ENCODE data around the gene EGFR.

The EGFR gene

DNA sequence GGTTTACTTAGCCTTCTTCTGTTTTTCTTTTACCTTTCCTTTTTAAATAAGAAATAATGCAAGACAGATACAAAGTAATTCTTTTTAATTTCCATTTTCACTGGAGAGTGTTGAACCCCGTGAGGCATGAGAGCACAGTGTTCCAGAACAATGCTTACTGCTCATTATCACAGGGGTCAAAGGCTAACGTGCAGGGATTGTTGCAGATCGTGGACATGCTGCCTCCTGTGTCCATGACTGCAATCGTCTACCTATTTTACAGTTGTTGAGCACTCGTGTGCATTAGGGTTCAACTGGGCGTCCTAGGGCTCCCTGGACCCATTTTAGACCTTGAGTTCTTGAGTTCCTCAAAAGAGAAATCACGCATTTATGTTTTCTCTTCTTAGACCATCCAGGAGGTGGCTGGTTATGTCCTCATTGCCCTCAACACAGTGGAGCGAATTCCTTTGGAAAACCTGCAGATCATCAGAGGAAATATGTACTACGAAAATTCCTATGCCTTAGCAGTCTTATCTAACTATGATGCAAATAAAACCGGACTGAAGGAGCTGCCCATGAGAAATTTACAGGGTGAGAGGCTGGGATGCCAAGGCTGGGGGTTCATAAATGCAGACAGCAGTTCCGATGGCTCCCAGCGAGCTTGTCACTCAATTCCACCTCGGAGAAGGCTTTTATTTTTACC lies 124.2 kb downstream of the EGFR start:
- in situ Hi-C loops (cut with MboI; ENCODE audit: low sequenced_read_pairs) = no loop called here

- in situ Hi-C loops (cut with MboI; ENCODE audit: low sequenced_read_pairs) = no loop called here
Measured at GRCh38 chr7:55144333-55145317, 125.8 kb downstream of the EGFR start.

DNA sequence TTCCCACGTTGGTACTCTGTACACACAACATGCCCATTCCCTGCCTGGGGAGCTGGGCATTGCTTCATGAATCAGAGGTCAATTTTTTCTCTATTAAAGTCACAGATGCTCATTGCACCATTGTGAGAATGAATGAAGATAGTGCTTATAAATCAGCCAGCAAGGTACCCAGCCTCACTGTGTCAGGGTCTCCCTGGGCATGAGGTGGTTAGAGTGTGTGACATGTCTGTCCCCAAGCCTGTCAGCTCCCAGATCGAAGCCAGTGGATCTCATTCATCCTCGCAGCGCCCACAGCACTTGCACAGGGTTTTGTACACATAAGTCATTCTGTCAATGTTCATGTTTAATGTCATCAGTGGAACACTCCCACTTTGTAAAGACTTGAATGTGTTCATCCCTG lies 126.8 kb downstream of the EGFR start:
- in situ Hi-C loops (cut with MboI; ENCODE audit: low sequenced_read_pairs) = no loop called here

DNA sequence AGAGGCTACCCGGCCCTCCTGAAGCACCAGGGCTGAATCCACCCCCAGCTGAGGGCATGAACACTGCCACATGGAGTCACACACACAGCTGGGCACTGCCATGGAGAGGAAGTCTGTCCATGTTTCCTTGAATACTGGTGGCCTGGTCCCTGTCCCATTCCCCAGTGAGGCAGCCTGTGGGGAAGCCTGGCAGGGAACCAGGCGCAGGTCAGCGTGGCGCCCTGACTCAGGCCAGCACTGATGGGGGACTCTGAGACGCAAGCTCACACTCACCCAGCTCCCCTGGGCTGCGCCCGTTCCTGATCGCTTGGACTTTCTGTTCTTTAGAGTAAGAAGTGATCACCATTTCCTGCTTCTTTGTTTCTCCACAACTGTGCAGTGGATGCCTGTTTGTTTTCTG lies 128.3 kb downstream of the EGFR start:
- in situ Hi-C loops (cut with MboI; ENCODE audit: low sequenced_read_pairs) = no loop called here

- in situ Hi-C loops (cut with MboI; ENCODE audit: low sequenced_read_pairs) = no loop called here
Measured at GRCh38 chr7:55147736-55148135, 128.9 kb downstream of the EGFR start.

DNA sequence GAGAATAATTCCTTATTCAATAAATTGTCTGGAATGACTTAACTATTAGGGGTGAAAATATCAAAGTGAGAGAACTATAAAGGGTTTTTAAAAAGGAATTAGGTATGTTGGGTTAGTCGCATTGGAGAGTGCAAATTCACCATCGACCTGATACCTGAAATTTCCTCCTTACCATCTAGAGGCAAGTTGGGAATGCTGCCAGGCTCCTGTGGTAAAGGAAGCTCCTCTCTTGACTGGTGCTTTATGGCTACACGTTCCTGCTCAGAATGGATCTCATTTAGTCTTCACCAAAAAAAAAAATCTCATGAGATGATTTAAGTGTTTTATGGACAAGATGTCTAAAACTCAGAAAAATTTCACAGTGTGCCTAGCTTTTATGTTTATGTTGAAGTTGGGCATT lies 129.8 kb downstream of the EGFR start:
- in situ Hi-C loops (cut with MboI; ENCODE audit: low sequenced_read_pairs) = no loop called here

- in situ Hi-C loops (cut with MboI; ENCODE audit: low sequenced_read_pairs) = no loop called here
Measured at GRCh38 chr7:55149001-55149400, 130.2 kb downstream of the EGFR start.

DNA sequence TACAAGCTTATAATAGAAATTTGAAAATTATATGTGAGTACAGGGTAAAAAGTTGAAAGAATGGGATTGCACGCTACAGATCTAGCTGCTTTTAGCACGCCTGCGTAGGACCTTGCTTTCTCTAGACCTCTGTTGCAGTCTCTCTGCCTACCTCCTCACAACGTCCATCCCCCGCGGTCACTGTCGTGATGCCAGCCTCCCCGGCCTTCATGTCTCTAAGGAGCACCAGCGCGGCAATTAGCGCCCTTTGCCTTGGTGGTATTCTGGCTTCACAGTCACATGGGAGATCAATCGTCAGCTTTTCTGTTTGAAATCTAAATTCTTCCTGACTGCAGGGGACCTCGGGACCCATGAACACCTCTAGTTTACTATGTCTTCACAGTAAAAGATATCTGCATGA lies 131.3 kb downstream of the EGFR start:
- in situ Hi-C loops (cut with MboI; ENCODE audit: low sequenced_read_pairs) = no loop called here

- in situ Hi-C loops (cut with MboI; ENCODE audit: low sequenced_read_pairs) = no loop called here
Measured at GRCh38 chr7:55150709-55151451, 132.1 kb downstream of the EGFR start.

DNA sequence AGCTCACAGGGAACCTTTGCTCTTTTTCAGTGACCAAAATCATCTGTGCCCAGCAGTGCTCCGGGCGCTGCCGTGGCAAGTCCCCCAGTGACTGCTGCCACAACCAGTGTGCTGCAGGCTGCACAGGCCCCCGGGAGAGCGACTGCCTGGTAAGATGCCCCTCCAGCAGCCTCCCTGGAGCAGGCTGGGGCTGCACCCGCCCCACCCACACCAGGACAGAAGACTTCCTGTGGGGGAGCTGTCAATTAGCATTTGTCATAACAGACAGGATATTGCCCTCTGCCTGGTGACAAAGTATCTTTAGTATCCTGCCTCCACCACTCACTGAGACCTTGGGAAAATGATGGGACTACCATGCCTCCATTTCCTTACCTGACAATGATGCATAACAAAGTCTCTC lies 133.7 kb downstream of the EGFR start:
- in situ Hi-C loops (cut with MboI; ENCODE audit: low sequenced_read_pairs) = no loop called here

- in situ Hi-C loops (cut with MboI; ENCODE audit: low sequenced_read_pairs) = no loop called here
Measured at GRCh38 chr7:55154096-55154495, 135.3 kb downstream of the EGFR start.

GRCh38 chr7:55155351-55156117 lies 136.7 kb downstream of the EGFR start:
- in situ Hi-C loops (cut with MboI; ENCODE audit: low sequenced_read_pairs) = no loop called here

DNA sequence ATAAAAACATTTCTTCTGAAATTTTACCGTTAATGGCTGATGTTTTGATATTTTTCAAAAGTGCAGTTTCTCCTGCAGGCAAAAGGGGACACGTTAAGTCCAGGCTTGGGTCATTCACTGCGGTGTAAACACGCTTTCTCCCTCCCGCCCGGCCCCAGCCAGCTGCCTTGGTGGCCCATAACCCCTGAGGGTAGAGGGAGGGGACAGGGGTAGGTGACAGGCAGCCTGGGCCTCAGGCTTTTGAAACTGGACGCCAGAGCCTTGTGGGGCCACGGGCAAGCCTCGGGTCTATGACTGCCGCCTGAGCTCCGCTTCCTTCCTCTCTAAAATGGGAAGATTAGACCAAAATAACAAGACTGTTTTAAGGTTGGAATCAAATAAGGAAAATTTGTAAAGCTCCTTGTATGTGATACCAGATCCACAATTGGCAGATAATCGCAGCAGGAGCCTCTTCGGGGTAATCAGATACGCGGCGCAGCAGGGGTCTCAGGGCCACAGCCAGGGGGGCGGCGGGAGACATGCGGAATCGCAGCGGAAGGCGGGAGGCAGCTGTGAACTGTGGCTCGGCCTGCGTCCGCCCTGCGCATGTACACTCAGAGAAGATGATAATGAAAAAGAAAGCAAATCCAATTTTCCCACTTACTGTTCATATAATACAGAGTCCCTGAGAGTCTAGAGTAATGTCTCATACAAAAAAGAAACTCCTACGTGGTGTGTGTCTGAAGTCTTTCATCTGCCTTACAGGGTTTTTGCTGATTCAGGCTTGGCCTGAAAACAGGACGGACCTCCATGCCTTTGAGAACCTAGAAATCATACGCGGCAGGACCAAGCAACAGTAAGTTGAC lies 138.3 kb downstream of the EGFR start:
- in situ Hi-C loops (cut with MboI; ENCODE audit: low sequenced_read_pairs) = no loop called here

- in situ Hi-C loops (cut with MboI; ENCODE audit: low sequenced_read_pairs) = no loop called here
Measured at GRCh38 chr7:55157764-55158105, 138.9 kb downstream of the EGFR start.

- in situ Hi-C loops (cut with MboI; ENCODE audit: low sequenced_read_pairs) = no loop called here
Measured at GRCh38 chr7:55158541-55159382, 139.9 kb downstream of the EGFR start.

DNA sequence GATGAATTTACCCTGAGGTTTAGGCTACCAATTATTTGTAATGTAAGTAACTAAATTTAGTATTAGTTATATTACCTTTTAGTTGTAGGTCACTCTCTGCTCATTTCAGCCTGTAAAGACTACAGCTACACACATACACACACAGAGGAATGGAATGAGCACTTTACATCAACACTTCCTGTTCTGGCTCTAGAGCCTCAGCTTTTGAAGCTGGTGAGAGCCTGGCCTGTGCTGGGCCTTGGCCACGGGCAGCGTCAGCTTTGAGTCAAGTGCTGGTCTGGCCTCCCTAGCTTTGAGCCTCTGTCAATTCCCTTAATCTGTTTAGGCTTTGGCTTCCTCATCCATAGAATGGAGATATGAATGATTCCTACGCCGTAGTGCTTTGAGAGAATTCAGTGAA lies 141.7 kb downstream of the EGFR start:
- in situ Hi-C loops (cut with MboI; ENCODE audit: low sequenced_read_pairs) = no loop called here

DNA sequence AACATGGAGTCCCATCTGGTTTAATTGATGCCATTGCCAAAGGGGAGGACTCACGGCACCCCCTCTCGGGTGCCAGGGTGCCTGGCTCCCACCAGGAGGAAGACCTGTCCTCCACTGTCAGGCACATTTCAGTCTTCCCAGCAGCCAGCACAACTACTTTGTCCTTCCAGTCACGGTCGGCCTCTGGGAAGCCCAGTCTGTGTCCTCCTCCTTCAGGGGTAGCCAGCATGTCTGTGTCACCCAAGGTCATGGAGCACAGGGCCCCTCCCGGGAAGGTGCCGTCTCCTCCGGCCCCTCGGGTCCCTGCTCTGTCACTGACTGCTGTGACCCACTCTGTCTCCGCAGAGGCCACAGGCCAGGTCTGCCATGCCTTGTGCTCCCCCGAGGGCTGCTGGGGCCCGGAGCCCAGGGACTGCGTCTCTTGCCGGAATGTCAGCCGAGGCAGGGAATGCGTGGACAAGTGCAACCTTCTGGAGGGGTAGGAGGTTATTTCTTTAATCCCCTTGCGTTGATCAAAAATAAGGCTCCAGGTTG lies 142.4 kb downstream of the EGFR start:
- in situ Hi-C loops (cut with MboI; ENCODE audit: low sequenced_read_pairs) = no loop called here

DNA sequence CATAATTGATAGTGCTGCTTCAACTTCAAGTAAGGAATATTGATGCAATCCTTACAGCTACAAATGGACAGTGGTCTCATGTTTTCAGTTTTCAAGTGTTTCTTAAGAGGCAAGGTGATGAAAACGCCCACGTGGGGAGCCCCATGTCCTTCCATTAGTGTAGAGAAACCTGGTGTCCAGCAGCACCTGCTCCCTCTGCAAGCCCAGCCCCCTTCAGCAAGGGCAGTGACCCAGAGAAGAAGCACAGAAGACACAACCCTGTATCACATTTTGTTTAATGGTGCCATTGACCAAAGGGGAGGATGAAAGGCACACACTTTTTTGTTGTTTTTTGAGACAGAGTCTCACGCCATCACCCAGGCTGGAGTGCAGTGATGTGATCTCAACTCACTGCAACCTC lies 143.7 kb downstream of the EGFR start:
- in situ Hi-C loops (cut with MboI; ENCODE audit: low sequenced_read_pairs) = no loop called here

GRCh38 chr7:55163733-55164132 lies 144.9 kb downstream of the EGFR start:
- in situ Hi-C loops (cut with MboI; ENCODE audit: low sequenced_read_pairs) = no loop called here

All from HL-60/S4 treated with retinoic acid at 250 ng/mL for 4 days and 3 days (cell line).